Measurements from ENCODE around the gene SLAMF8.

Gene SLAMF8

DNA sequence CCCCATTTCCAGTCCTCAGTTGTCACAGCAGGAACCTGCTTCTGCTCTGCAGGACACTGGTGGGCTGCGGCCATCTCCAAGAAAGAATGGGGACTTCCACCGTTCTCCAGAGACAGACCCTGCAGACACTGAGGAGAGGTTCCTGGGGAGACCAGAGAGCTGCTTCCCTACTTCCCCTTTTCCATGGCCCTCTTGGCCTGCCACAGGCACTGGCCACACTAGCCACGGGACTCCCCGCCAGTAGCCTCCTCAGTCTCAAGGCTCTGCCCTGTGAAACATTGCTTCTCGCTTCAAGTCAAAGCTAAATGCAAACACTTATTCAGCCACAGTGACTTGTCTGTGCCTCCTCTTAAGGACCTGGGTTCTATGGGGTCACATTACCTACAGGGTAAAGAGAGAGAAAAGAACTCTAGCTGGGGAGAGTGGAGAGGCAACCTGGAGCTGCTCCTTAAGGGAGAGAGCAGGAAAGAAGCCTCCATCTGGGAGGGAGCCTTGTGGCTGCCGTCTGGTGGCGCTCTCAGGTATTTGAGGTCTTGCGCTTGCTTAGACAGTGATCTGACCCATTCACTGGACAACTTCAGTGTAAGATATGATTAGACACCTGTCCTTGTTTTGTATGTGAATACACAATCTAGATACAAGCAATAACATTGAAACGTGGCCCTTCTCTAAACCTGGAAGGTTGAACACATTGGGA lies 5.4 kb upstream of the SLAMF8 start:
- DNase-seq (ENCODE audit: low spot score) = peak; percentile 55

DNA sequence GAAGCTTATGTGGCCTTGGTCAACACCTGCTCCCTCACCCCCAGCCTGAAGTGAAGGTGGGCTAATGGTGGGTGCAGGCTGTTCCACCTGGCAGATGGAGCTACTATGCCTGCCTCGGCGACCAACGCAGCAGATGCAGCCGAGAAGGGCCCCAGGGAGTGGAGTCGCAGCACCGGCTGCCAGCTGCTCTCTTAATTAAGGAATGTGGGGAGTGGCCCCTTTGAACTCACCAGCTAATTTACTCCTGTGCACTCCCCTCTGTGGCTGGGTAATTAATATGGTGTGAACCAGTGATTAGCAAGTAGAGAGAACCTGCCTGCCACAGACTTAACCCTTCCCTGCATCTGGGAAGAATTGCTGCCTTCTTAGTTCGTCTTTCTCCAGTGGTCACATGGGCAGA lies 3.3 kb upstream of the SLAMF8 start:
- DNase-seq (ENCODE audit: low spot score) = no peak

DNA sequence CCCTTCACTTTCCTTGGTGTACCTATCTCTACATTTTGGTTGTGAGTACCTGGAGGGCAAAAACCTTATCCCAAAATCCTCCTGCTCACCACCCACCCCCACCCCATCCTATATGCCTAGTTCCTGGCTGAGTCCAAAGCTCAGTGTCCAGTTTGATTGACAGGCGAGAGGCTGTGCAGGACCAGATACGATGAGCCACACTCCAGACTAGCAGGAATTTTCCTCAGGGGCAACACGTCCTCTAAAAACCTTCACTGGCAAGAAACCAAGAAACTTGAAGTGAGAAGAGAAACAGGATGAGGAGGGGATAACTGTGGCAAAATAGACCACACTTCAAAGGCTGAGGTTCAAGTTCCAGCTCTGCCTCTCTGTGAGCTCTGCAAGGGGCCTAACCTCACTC lies 1.1 kb upstream of the SLAMF8 start:
- no peak for DNase-seq (ENCODE audit: low spot score)

DNA sequence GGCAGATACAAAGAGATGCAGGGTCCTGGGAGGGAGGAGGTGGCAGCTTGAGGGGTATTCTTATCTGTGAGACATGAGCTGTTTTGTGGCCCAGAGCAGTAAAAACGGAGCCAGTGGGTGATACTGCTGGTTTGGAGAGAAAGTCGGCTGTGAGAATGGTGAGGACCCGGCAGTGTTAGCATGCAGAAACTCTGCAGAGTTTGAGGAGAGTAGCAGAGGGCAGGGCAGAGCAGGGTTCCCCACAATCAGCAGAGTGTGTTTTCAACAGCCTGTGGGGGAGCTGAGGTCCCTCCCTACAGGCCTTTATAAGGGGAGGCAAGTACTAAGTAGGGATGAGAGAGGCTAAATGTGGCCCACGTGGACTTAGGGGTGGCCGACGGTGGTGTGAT lies 423 bp downstream of the SLAMF8 start:
- no peak for DNase-seq (ENCODE audit: low spot score)

DNA sequence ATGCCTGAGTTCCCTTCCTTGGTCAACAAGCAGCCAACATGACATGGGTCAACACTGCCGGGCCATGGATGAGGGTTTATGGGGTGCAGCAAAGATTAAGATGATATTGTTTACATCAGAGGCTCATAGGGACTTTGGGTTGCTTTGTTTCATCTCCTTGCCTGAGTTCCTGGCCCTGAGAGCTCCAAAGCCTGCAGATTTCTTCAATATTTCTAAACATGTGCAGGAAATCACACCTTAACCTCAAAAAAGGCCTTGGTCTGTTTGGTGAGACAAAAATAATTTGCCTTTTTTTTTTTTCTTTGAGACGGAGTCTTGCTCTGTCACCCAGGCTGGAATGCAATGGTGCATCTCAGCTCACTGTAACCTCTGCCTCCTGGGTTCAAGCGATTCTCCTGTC lies 876 bp downstream of the SLAMF8 start:
- DNase-seq (ENCODE audit: low spot score) = no peak

DNA sequence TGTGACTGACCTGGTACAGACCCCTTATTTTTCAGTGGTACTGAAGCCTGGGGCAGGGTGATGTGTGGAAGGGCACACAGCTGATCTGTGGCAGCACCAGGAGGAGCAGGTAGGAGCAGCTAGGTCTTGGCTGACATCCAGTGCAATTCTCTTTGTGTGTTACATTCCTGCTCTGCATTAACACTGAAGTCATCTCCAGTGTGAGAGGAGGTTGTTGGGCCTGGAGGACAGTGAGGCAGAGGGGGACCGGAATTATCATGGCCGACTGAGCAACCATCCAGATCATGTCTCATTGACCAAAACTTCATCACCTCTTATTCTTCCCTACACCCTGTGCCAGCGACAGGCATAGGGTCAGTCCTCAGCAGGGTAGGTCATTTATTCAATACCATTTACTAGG lies 1.5 kb downstream of the SLAMF8 start:
- DNase-seq (ENCODE audit: low spot score) = no peak

DNA sequence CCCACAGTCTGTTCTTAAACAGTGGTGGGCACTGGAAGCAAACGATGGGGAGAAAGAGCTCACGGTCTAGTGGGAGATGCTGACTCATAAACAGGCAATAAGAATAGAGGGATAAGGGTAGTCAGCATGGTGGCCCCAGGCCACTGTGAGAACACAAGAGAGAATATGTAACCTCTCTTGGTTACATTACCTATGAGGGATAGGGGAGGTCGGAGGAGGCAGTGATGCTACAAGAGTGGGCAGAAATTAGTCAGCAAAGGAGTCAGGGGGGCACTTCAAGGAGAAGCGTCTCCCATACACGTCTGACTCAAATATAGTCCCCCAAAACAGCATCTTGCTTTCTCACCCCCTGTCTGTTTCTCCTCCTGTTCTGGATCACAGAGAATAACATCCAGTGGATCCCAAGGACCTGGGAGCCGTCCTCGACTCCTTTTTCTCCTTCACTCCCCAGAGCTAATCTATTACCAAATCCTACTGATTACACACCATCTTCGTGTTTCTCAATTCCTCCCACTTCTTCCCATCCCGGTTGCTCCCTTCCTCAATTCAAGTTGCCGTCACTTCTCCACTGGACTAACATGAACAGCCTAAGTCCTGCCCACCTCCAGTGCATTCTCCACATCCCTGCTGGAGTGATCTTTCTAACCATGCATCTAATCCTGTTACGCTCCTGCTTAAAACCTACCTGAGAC lies 2.1 kb downstream of the SLAMF8 start:
- no peak for DNase-seq (ENCODE audit: low spot score)

DNA sequence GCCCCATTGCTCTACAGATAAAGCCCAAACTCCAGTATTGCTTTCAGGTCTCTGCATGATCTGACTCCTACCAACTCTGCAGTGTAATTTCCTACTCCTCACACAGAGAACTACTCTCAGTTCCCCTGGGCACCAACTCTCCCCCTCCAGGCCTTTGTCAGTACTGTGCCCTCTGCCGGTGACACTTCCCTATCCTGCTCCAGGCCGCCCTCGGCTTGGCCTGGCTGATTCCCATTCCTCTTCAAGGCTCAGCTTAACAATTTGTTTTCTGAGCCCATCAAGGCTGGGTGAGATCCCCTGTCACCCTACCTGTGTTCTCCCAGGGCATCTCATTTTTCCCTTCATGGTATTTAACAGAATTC lies 2.6 kb downstream of the SLAMF8 start:
- peak; percentile 32 for DNase-seq (ENCODE audit: low spot score)

DNA sequence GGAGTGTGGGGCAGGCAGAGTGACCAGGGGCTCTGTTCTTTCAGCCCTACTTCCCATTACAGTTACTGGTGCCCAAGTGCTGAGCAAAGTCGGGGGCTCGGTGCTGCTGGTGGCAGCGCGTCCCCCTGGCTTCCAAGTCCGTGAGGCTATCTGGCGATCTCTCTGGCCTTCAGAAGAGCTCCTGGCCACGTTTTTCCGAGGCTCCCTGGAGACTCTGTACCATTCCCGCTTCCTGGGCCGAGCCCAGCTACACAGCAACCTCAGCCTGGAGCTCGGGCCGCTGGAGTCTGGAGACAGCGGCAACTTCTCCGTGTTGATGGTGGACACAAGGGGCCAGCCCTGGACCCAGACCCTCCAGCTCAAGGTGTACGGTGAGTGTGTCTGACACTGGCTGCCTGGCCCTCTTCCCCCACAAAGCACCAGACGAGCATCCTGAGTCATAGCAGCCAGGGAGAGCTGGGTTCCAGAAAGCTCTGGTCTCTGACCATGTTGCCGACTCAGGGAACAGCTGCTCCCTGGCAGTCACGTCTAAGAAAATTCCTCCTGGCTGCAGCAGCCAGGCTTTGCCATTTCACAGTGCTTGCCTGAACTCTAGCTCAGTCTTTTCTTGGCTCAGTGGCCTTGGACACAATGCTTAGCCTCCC lies 3.3 kb downstream of the SLAMF8 start:
- DNase-seq (ENCODE audit: low spot score) = peak; percentile 50

DNA sequence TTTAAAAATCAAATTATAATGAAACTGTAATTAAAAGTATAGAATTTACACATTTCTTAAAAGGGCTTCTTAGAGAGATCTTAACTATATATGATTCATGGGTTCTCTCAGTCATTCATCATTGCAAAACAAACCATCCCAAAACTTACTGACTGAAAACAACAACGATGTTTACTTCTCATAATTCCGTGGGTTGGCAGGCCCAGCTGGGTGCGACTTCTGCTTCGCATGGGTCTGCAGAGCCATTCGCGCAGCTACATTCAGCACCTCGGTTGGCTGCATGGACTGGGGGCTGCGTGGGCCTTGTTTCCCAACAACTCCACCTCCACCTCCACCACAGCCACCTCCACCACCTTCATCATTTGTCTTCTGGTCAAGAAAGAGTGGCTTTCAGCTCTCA lies 4.0 kb downstream of the SLAMF8 start:
- DNase-seq (ENCODE audit: low spot score) = no peak

DNA sequence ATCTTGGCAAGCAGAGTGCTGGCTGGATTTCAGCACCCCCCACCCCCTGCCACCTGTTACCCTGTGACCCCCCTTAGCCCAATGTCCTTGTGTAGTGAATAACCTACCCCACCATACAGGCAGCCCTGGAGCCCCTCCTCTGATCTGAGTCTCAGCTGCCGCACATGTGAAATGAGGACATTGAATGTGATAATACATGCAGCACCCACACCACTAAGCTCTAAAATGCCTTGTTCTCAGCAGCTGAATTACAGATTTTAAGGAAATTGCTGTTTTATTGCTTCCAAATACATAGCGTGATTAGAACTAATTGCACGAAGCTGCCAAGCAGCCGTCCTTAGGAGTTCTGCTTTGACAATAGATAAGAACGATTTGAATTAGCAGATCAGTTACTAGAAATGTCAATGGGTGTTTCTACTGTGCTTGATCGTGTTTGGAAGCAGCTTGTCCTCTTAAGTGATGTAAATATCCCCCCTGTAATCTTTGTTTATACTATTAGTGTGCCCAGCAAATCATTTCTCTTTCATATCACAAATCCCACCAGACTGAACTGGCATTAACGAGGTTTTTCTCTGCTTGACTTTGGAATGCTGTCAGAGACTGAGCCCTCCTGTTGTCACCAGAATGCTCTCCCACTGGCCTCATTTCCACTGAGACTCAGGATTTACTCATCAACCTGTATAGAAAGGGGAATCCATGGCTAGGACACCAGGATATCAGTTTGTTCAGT lies 4.9 kb downstream of the SLAMF8 start:
- no peak for DNase-seq (ENCODE audit: low spot score)

DNA sequence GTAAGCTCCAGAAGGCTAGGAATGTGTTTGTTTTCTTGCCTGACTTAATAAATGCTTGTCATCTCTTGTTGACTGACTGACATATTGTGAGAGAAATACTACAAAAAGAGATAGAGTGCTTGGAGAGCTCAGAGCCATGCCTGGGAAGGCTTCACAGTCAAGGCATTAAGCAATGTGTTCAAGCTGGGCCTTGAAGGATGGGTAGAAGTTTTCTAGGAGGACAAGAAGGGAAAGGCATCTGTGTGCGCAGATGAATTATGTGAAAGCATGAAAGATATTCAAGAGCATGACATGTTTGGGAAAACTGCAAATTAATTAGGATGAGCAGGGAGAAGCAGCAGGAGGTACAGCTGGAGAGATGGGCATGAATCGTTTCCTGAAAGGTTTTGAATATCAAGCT lies 5.6 kb downstream of the SLAMF8 start:
- DNase-seq (ENCODE audit: low spot score) = no peak

DNA sequence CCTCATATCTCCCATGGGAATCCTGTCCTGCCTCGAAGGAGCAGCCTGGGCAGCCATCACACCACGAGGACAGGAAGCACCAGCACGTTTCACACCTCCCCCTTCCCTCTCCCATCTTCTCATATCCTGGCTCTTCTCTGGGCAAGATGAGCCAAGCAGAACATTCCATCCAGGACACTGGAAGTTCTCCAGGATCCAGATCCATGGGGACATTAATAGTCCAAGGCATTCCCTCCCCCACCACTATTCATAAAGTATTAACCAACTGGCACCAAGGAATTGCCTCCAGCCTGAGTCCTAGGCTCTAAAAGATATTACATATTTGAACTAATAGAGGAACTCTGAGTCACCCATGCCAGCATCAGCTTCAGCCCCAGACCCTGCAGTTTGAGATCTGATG lies 8.7 kb downstream of the SLAMF8 start:
- DNase-seq (ENCODE audit: low spot score) = no peak

DNA sequence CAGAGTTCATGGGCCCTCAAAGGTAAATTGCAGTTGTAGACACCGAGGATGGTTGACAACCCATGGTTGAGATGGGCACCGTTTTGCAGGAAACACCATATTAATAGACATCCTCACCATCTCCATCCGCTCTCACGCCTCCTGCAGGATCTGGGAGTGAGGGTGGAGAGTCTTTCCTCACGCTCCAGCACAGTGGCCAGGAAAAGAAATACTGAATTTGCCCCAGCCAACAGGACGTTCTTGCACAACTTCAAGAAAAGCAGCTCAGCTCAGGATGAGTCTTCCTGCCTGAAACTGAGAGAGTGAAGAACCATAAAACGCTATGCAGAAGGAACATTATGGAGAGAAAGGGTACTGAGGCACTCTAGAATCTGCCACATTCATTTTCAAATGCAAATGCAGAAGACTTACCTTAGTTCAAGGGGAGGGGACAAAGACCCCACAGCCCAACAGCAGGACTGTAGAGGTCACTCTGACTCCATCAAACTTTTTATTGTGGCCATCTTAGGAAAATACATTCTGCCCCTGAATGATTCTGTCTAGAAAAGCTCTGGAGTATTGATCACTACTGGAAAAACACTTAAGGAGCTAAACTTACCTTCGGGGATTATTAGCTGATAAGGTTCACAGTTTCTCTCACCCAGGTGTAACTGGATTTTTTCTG lies 9.3 kb downstream of the SLAMF8 start:
- no peak for DNase-seq (ENCODE audit: low spot score)

DNA sequence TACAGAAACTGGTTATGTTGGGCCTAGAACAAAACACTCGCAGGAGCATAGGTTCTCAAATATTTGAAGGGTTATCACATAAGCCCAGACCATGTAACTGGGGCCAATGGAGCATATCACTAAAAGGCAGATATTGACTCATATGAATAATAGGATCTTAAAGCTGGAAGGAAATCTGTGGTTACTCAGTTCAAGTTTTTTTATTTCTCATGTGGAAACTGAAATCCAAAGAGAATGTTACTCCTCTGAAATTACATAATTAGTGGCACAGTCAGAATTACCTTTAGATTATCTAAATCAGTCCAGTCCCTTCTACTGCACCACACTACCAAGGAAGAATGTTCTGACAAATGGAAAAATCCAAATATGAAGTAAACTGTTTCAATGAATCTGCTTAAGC lies 12.0 kb downstream of the SLAMF8 start:
- no peak for DNase-seq (ENCODE audit: low spot score)

DNA sequence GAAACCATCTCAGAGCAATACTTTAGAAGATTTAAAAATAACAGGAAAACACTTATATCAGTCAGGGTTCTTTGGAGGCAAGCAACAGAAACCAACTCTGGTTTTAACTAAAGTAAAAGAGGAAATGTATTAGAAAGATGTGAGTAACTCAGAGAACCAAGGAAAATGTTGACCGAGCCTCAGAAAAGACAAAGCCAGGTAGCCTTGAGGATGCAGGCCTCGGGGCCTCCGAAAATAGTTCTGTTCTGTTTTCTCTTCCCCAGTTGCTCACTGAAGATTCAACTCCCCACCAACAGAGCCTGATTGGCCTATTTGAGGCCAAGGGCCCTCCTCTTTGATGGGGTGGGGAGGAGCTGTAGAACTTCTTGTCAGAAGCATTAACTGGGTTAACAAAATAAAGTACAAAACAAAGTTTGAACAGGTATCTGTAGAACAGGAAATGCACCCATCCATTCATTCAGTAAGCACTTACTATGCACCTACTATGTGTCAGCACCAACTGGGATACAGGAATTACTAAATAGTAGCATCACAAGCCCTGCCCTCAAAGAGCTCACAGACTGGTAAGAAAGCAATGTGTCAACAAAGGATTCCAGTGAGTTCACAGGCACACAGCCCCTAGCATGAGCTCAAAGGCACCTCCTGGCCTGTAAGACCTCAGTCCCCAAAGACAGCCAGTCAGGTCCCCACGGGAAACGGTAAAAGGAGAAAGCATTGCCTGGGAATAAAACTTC lies 12.6 kb downstream of the SLAMF8 start:
- DNase-seq (ENCODE audit: low spot score) = no peak

DNA sequence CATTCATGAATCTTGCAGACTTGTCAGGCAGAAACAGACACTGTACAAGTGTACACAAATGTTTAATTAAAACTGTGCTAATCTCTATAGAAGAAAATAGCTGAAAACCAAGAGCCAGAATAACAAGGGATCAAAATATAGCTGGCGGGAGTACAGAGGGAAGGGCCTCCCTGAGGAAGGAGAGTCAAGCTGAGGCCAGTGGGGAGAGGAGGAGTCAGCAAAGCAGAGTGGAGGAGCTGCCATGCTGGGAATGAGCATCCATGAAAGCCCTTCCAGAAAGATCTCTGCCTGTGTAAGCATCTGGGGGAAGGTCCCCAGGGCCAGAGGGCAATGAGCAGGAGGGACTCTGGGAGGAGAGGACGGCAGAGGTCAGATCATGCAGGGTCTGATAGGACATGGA lies 15.1 kb downstream of the SLAMF8 start:
- no peak for DNase-seq (ENCODE audit: low spot score)

DNA sequence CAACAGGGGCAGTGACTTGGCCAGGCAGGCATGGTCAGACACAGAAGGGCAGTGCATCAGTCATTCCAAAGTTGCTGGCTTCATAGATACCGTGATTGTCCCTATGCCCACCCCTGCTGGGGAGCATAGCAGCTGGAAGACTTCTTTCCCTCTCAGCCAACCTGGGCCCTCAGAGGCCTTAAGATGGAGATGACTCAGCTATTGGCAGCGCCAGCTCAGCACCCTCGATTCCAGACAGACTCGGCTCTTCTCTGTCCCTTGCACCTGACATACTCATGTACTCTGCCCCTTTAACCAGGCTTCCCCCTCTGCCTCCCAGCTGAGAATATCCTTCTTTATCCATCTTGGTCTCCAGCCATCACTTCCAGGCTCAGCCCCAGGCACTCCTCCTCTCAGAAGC lies 16.8 kb downstream of the SLAMF8 start:
- no peak for DNase-seq (ENCODE audit: low spot score)

DNA sequence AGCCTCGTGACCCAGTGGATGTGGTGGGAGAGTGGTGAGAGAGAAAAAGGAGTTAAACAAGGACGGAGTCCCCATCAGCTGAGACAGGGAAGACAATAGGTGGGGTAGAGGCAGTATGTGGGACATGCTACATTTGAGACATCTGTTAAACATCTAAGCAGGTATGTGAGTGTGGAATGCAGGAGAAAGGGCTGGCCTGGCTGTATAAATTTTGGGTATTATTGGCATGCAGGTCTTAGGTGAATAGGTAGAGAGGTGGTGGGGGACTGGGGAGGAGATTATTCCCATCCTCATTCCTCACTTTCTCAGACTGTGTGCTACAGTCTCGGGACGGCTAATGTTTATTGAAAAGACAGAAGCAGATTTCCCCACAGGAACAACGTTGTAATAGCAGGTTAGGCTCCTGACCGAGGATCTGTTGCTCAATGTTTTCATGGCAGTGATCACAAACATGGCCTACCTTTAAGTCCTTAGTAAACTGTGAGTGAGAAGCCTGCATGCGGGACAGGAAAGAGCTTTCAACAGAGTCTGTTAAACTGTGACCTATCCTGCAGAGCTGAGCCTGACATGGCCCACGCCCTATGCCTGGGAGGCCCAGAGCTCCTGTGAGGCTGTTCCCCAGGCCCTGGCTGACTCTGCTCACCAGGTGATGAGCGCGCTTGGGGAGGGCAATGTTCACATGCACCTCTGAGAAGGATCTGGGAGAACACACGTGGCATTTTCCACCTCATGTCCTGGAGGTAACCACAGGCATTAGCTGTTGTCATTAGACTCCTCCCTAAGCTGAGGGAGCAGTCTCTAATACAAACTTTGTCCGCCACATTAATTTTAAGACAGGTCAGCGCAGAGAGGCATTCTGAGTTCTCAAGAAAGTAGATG lies 19.3 kb downstream of the SLAMF8 start:
- DNase-seq (ENCODE audit: low spot score) = no peak

DNA sequence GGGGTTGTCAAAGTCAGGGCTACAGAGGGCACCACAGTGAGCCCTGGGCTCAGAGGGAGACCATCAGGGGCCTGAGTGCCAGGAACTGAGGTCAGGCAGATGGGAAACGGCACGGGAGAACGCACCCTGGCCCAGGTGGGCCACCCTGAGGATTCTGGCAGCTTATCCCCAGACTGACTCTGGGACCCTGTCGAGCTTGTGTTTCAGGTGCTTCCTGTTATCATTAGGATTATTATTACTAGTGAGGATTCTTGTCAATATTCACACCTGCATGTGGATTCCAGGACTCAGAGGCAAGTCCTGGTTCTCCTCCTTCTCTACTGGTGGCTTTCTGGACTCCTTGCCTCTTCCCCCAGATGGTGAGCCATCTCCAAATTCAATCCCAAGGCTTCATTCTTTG lies 20.6 kb downstream of the SLAMF8 start:
- no peak for DNase-seq (ENCODE audit: low spot score)

DNA sequence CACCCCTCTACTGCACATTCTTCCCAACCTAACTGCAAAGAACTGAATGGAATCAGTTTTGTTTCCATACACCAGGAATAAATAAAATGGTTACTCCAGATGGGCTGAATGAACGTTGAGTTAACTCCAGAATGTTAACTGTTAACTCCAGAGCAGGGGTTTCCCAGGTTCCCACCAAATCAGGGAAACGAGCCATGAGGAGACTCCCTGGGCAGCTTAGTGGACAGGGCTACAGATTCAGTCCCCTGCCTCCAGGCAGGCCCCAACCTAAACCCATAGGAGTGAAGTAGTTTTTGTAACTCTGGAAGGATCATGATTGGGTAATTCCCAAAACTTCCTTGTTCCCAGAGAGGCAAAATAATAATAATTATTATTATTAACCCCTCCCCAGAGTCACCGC lies 21.7 kb downstream of the SLAMF8 start:
- DNase-seq (ENCODE audit: low spot score) = no peak

Measured in hepatic stellate cell (primary cell).